ENCODE measurements around the gene UNC5B.

Gene UNC5B

GRCh38 chr10:71255808-71256660, 43.7 kb downstream of the UNC5B start:
- peak; percentile 84 for DNase-seq

DNA sequence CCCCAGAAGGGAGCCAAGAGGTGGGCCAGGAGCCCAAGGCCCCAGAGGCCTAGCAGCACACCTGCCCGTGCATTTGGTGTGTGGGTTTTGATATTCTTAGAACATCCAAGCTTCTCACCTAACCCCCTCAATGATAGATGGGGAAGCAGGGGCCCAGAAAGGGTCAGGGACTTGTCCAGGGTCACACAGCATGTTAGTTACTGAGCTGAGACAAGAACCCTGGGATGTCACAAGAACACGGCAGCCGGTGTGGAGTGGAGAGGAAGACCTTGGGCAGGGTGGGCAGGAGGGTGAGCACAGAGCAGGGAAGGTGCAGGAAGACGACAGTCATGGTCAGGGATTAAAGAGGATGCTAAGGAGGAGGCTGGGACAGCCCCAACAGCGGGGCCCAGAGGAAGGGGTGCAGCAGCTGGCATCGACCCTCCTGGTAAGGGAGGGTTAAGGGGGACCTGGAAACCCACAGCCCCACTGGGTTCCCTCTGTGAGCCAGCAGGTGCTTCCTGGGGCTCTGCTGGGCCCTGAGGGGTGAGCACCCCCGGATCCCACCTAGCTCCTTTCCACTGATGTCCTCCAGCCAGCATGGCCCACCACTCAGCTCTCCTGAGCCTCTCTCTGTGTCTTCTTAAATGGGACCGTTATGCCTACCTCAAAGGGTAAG, 44.4 kb downstream of the UNC5B start:
- no peak for DNase-seq

DNA sequence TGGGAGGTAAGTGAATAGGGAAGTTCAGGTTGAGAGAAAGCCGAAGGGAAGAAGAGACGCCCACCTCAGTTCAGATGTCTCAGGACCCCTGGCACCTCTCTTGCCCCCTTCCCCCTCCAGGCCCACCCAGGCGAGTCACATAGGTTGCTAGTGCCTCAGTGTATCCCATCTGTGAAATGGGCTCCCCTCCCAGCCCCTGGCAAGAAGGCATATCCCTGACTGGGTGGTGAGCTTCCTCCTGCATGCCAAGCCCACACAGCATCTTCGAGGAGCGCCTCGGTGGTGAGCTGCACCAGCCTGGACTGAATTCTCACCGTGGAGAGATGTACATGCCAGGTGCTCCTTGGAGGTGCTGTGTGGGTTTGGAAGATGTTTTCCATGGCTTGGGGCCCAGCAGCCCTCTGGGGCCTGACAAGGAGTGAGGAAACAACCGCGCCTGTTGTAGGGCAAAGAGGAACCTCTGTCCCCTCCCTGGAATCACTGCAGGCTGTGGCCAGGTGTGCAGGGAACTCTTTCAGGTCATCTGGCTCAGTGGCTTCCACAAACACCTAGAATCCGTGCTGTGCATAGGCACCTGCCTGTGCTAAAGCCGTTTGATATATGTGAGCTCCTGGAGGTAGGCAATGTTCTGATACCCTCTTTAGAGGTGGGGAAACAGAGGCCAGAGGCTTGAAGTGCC, 45.1 kb downstream of the UNC5B start:
- DNase-seq, result no peak

GRCh38 chr10:71258046-71258445, 45.7 kb downstream of the UNC5B start:
- DNase-seq, result no peak

- DNase-seq, result no peak
These were observed 46.2 kb downstream of the UNC5B start for GRCh38 chr10:71258446-71259145.

DNA sequence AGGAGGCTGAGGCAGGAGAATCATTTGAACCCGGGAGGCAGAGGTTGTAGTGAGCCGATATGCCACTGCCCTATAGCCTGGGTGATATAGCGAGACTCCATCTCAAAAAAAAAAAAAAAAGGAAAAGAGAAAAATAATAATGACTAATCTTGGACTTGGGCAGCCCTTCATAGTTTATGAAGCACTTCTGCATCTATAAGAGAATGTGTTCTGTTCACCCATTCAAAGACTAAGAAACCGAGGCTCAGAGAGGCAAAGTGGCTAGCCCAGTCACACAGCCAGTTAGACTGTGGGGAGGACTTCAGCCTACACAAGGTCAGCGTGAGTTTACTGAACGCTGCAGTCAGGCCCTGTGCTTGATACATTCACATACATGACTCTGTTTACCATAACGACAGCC, 46.9 kb downstream of the UNC5B start:
- DNase-seq, result no peak

GRCh38 chr10:71259815-71260501, 47.6 kb downstream of the UNC5B start:
- no peak for DNase-seq

DNA sequence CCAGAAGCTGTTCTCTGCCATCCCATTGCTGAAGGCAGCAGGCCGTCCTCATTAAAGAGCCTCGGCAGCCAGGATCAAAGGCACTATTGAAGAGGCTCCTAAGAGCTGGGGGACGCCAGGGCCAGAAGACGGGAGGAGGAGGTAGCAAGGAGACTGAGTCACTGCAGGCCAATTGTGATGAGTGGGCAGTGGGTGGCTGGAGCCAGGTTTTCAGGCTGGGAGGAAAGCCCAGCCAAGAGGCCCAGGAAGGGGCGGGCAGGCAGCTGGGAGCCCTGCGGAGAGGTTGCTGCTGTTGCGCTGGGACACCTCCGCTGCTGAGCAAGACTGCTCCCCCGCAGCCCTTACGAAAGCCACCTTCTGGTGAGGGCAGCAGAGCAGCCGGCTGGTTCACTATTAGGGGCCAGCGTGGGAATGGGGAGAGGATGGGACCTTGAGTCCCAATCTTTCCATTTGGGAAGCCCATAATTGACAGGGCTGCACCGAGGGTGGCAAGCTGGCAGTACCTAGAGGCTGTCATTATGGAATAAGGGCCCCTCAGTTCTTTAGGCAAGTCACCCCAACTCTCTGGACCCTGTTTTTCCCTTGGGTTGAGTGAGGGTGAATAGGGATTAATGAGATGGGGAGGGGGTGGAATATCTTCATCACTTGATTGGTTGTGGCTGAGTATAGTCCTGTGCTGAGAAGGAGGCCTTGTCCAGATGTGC, 48.4 kb downstream of the UNC5B start:
- DNase-seq, result peak; percentile 86

DNA sequence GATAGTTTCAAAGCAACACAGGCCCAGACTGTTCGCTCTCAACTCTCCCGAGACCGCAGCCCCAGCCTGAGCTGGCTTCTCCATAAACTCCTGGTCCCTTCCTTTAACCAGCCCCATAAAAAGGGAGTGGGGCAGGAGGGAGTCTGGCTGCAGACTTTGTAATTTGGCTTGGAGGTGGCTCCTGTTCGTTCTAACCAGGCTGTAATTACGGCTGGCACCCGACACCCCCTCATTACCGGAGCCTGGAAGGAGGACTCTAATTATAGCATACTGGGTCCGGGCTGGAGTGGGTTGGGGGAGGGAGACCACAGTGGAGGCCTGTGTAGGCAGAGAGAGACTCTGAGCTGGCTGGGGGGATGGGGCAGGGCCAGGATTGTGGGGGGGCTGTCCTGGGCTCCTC, 49.7 kb downstream of the UNC5B start:
- no peak for DNase-seq

DNA sequence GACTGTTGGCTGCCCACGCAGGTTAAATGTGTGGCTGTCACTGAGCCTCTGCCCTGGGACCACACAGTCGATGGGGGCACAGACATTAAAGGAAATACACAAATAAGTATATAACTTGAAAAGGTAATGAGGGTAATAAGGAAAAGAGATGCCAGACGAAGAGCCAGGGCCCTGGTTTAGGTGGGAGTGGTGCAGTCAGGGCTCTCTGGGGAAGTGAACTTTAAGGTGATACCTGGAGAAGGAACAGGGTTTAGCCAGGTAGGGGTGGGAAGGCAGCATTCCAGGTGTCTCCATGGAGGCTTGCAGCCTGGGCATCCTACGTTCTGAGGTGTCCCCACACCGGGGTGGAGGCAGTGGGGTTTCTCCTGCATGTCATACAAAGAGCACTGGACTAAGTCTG, 50.4 kb downstream of the UNC5B start:
- no peak for DNase-seq

- no peak for DNase-seq
These were observed 51.0 kb downstream of the UNC5B start for GRCh38 chr10:71263376-71263775.

- DNase-seq, result peak; percentile 57
These were observed 52.2 kb downstream of the UNC5B start for GRCh38 chr10:71264345-71265200.

- no peak for DNase-seq
These were observed 52.8 kb downstream of the UNC5B start for GRCh38 chr10:71265201-71265575.

- no peak for DNase-seq
These were observed 53.3 kb downstream of the UNC5B start for GRCh38 chr10:71265618-71266146.

GRCh38 chr10:71266147-71266917, 54.0 kb downstream of the UNC5B start:
- peak; percentile 97 for DNase-seq

GRCh38 chr10:71266918-71267442, 54.6 kb downstream of the UNC5B start:
- peak; percentile 46 for DNase-seq

DNA sequence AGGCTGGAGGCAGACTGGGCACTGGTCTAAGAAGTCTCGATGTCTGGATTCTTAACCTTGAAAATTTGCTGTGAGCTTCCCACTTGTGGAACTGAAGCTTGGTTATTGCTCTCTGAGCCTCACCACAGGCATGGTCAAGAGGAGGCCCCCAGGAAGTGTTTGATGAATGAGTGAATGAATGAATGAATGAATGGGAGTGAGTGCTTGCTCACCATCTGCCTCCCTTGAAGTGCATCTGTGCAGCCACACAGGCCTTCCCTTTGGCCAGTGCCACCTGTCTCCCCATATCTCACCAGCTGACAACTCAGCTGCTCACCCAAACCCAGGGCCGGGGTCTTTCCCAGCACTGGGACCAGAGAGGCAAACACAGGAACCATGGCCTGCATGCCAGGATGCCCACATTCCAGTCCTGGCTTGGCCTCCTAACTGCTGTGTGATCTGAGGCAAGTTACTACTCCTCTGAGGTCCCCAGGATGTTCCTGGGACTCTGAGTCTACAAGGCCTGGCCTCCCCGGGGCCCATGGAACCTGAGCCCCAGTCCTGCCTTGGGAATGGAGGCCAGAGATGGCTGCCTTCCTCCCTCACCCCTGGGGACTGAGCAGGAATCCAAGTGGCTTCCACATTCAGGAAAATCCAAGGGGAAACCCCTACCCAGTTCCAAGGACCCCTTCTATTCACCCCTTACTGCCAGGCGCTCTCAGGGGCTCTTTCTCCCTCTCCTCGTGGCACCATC, 55.3 kb downstream of the UNC5B start:
- DNase-seq, result no peak

GRCh38 chr10:71268247-71268691, 55.9 kb downstream of the UNC5B start:
- peak; percentile 66 for DNase-seq

- peak; percentile 25 for DNase-seq
These were observed 56.4 kb downstream of the UNC5B start for GRCh38 chr10:71268758-71269157.

Measured in fibroblast of upper back skin (primary cell).